ENCODE measurements around the gene RAB11FIP3. TPM values are rescaled to one million over a fixed set of nuclear protein-coding genes. Genes with fewer than 3 reads are reported as not detected.

RAB11FIP3 gene
- total and polyA plus RNA-seq, 2 of the 13 experiments (the other 11 are each of a cell fraction or from before 2014, with no cell fraction given): 34.3 to 57.6 TPM

GRCh38 chr16:401468-402348 is 23.7 kb upstream of the RAB11FIP3 start, which contains the start of gene DECR2 (continued):
- TF ChIP-seq ZNF574 (CRISPR knock-in tag; IDR thresholded peaks at IDR 0.05): peak; percentile 71
- peak; percentile 52; the same call in 1 of the 2 replicates for TF ChIP-seq ZNF362 (CRISPR knock-in tag; IDR thresholded peaks at IDR 0.05; ENCODE audit: borderline replicate concordance)
- peak; percentile 35; the same call in 1 of the 2 replicates for TF ChIP-seq TFDP1 (CRISPR knock-in tag; IDR thresholded peaks at IDR 0.05; ENCODE audit: borderline replicate concordance)
- TF ChIP-seq KDM5B (CRISPR knock-in tag; IDR thresholded peaks at IDR 0.05; ENCODE audit: borderline replicate concordance): peak; percentile 73
- TF ChIP-seq ZNF546 (CRISPR knock-in tag; conservative IDR thresholded peaks at IDR 0.05): 0 out of 2 replicates have a peak, but pooled peaks have one; percentile 50
- TF ChIP-seq MTERF4 (CRISPR knock-in tag; IDR thresholded peaks at IDR 0.05): 0 out of 2 replicates have a peak, but pooled peaks have one; percentile 54
- no peak for TF ChIP-seq ZBTB33 (CRISPR knock-in tag; IDR thresholded peaks at IDR 0.05)
- TF ChIP-seq SAP130 (CRISPR knock-in tag; IDR thresholded peaks at IDR 0.05; ENCODE audit: low read depth): peak; percentile 74
- TF ChIP-seq ZBTB3 (CRISPR knock-in tag; IDR thresholded peaks at IDR 0.05; ENCODE audit: borderline replicate concordance, low read depth): no peak
- peak; percentile 55; the same call in 1 of the 2 replicates for TF ChIP-seq ZNF710 (CRISPR knock-in tag; IDR thresholded peaks at IDR 0.05; ENCODE audit: borderline replicate concordance)
- no peak for TF ChIP-seq ATF5 (CRISPR knock-in tag; IDR thresholded peaks at IDR 0.05; ENCODE audit: low read depth)
- 0 out of 2 replicates have a peak, but pooled peaks have one; percentile 6 for TF ChIP-seq KLF9 (CRISPR knock-in tag; IDR thresholded peaks at IDR 0.05; ENCODE audit: low read depth)
- TF ChIP-seq MXD3 (CRISPR knock-in tag; IDR thresholded peaks at IDR 0.05): no peak; the same call in 1 of the 2 replicates
- TF ChIP-seq ZNF776 (CRISPR knock-in tag; IDR thresholded peaks at IDR 0.05): peak; percentile 78
- TF ChIP-seq ETV5 (CRISPR knock-in tag; IDR thresholded peaks at IDR 0.05; ENCODE audit: borderline replicate concordance): 0 out of 2 replicates have a peak, but pooled peaks have one; percentile 6
